Fibroblast of upper back skin (primary cell): Measurements from ENCODE around the gene RAB34.

Source experiments
- DNase-seq: peaks from one replicate; pipeline ENCODE4 v3.0.0-alpha.2; 2013

The RAB34 gene

DNA sequence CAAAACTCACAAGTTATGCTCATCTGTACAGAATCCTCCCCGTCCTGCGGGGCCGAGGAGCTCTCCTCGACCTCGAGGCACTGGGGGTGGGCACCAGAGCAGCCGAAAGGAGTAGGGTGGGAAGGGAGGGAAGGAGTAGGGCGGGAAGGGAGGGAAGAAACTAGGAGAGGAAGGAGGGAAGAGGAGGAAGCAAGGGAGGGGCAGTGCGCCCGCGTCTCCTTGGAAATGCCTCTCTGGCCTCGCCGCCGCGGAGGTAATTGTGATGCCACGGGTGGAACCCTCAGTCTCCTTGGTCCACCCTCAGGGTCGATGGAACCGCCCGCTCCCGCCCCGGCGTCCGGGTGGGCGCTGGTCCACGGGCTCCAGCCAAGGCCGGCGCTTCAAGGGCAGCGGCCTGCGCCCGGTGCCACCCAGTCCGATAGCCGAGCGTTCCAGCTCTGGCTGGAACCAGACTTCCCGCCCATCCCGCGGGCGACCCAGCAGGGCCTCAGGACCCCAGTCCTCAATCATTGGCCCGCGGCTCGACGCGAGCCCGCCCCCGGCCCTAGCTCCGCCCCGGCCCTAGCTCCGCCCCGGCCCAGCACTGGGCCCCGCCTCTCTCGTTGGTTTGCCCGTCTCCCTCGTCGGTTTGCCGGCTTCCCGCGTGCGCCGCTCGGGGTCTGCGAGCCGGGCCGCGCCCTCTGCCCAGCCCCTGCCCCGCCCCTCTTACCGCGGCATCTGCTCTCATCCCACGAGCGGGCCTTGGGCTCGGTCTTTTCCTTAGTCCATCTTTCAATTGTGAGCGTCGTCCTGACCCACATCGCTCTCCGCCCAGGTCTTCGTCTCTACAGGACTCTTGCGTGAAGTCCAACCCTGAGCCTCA is 6.6 kb downstream of the RAB34 start:
- peak; percentile 89 for DNase-seq

DNA sequence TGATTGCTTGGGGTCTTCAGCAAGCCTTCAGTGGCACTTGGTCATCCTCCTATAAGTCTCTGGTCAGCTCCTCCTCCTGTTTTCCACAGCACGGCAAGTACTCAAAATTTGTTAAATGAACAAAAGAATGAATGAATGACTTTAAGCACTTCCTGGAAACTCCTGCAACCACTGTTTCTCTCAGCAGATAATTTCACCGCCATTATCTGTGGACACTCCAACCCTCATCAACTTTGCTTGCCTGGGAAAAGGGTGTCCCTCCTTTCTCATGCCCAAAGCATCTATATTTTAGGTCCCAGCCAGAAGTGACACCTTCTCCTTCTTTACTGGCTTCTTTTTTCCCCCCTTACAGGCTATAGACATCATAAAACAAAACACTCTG is 10.3 kb downstream of the RAB34 start:
- DNase-seq = no peak

DNA sequence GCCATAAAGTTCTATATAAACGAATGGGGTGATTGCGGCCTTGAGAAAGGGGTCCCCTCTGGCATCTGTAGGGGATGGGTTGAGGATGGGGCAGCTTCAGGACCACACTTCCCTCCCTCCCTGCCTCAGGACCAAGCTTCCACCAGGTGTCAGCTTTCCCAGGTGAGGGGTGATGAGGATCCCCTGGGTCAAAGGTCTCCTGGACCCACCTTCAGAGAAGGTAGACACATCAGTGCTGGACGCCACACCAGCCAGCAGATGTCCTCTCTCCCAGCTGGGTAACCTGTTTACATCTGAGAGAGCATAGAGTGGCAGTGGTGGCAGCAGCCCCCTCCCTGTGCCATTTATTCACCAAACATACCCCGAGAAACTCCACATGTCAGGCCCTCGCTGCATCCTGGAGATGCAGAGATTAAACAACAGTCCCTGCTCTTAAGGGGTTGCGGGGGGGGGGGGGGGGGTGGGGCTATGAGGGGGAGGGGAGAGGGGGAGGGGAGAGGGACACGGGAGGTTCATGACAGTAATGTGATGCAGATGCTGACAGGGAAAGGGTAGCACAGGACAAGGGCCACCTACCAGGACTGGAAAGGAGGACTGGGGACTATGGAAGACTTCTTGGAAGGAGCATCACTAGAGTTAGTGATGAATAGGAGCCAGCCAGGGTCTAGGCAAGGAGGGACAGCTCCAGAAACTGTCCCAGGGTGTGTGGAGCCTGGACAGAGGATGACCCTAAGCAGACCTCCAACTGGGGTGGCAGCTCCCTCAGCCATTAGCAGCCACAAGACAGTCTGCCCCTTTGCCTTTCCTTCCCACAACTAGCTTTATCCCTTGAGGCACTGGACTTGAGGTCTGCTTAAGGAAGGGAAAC is 11.0 kb downstream of the RAB34 start:
- DNase-seq = no peak

DNA sequence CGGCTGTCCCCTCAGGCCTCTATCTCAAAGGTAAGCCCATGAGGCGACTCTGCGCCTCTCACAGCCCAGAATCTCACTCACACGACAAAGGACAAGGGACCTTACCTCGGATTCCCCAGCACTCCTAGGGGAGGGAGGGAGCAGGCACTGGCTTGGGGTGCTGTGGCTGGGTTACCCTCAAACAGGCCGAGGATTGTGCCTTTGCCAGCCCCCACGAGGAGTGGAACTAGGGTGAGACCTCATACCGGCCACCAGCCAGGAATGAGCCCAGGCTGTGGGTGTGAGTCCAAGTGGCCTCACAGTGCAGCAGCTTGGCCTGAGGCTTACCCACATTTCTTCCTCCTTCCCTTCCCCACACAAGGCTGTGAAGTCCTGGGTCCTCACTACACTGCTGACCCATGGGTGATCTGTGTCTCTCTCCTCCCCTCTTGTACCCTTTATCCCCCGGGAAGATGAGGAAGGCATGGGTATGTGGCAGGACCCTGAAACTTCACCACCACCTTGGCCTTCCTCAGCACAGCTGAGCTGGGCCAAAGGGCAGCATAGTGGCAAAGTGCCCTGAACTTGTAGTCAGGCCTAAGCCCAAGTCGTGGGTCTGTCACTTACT is 11.8 kb downstream of the RAB34 start:
- DNase-seq = no peak

DNA sequence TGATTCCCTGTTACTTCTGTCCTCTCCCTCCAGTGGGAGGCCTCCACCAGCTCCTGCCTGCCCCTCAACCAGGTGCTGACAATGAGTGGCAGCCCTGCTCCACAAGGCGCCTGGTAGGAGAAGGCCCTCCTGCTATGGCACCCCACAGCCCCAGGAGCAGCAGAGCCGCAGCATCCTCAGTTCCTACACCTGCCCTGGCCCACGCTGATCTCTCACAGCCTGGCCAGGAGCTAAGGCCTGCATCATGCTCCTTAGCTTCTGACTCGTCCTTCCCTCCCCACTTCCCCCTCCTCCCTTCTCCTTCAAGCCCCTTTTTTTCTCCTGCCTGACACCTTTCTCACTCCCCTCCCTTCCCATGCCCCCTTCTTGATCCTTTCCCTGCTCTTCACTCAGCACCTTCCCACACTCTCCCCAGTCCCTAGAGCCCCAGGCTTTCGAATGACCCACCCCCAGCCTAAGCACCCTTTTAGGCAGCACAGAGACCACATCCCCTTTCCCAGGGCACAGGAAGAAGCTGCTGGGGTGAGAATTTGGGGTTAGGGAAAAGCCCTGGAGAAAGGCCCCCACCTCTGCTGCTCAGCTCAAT is 12.5 kb downstream of the RAB34 start:
- no peak for DNase-seq

DNA sequence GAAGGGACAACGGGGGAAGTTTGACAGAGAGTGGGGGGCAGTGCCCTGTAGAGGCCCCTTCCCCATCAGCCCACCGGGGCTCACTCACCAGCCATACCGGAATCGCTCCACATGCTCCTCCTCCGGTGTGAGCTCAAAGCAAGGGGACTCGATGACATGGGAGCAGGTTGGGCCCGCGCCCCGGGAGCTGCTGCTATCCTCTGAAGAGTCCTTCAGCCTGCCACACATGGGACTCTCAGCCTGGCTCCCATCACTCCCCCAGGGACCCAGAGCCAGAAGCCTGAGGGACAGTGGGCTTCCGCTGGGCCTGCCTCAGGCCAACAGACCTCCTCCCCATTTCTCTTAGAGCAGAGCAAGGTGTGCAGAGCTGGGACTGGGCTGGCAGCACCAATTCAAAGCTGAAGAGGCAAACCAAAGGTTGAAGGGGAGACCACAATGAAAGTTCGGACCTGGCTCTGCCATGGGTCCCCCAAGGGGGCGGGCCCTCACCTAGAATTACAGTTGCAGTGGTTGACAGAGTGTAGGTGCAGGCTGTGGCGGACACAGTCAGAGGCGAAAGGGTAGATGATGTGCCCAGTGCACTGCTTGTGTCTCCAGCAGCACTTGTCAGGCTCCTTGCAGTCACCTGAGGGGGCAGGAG is 13.3 kb downstream of the RAB34 start:
- no peak for DNase-seq

DNA sequence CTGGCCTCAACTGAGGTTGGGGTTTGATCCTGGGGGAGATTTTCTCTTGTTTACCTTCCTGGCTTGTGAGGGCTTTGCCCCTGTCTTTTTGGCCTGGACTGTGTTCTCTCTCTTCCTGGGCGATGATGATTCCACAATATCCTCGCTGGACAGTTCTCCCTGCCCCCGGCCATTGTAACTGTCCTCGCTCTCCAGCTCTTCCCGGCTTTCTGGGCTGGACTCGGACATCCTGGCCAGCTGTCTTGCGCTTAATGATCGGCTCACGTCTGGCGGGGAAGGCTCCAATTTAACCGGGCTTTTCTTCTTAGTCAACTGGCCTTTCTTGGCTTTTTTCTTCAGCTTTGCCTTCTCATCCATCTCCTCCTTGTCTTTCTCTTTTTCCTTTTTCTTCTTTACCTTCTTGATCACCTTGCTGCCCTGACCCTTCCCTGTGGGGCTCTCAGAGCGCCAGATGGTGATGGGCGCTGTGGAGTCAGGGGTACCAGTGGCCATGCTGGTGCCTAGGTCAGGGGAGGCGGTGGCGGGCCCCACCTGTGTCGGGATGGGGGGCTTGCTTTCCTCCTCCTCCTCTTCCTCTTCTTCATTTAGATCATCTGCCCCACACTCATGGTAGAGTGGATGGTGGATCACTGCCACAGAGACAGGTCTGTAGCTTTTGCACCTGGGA is 14.0 kb downstream of the RAB34 start:
- DNase-seq = no peak

DNA sequence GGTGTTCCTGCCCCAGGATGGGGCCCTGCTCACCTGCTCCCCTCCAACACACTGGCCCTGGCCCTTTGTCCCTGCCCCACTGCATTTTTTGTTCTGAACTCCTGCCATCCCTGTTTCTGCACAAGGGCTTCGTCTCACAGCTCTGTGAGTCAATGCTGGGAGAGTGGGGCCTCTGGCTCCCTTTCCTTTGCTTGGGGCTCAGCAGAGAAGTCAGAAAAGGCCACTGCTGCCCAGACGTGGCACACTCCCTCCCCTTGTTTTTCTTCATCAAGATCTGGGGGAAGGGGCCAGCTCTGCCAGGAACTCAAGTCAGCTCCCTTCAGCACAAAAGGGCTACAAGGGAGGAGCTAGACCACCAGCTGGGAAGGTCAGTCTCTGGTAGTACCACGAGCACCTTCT is 14.9 kb downstream of the RAB34 start:
- no peak for DNase-seq

DNA sequence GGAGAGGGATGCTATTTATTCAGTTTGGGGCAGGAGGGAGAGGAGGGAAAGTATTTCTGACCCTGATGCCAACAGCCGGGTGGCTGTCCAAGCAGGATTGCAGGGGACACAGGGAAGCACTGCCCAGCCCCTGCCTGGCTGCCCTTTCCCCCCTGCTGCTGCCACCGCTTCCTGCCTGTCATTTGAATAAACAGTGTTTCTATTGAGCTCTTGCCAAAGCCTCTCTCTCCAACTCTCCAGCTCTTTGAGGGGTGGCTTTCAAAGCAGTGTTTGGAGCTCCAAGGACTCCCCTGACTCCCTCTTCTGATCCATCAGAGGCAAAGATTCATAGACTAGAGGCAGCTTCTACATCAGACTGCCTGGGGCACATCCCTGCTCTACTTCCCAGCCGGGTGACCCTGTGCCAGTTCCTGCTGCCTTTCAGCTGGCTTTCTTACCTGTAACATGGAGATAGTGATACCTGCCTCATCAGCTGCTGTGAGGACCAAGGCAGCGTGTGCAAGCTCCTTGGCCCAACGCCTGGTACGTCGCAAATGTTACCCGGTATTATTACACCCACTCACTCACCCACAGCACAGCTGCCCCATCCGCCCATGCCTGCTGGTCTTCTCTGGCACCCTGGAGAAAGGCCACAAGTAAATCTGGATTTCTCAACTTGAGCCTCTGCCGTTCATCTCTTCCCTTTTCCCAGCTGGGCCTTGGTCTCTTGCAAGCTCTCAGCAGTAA is 15.5 kb downstream of the RAB34 start:
- DNase-seq = no peak

DNA sequence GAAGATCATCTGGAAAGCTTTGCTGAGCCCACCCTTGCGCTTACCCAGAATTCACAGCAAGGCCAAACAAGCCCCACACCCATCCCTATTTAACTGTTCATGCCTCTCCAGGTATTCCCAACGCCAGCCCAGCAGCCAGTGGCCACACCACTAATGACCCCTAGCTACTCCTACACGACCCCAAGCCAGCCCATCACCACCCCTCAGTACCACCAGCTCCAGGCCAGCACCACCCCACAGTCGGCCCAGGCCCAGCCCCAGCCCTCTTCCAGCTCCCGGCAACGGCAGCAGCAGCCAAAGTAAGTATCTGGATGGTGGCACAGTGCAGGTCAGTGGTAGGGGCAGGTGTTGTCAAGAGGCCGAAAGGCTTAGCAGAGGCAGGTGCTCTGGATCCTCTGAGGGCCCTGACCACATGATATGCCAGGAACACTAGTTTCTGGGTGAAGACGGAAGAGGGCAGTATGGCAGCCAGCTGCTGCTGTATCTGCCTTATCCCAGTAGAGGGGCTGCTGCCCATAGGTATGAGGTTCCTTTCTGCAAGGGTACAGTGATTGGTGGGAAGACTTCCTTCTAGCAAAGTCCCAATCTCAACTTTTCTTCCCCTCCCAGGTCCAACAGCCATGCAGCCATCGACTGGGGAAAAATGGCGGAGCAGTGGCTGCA is 16.7 kb downstream of the RAB34 start:
- no peak for DNase-seq

DNA sequence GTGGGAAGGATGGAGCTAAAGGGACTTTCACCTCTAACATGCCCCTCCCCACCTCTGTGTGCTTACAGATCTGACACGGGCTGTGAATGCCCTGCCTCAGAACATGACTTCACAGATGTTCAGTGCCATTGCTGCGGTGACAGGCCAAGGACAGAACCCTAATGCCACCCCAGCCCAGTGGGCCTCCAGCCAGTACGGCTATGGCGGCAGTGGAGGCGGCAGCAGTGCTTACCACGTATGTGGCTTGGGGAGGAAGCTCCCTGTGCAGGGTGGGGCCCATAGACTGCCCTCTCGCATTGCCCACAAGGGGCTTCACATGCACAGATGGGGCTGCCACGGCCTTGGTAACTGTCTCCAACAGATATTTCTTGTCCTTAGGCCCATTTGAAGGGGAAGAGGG is 17.4 kb downstream of the RAB34 start:
- DNase-seq = no peak

DNA sequence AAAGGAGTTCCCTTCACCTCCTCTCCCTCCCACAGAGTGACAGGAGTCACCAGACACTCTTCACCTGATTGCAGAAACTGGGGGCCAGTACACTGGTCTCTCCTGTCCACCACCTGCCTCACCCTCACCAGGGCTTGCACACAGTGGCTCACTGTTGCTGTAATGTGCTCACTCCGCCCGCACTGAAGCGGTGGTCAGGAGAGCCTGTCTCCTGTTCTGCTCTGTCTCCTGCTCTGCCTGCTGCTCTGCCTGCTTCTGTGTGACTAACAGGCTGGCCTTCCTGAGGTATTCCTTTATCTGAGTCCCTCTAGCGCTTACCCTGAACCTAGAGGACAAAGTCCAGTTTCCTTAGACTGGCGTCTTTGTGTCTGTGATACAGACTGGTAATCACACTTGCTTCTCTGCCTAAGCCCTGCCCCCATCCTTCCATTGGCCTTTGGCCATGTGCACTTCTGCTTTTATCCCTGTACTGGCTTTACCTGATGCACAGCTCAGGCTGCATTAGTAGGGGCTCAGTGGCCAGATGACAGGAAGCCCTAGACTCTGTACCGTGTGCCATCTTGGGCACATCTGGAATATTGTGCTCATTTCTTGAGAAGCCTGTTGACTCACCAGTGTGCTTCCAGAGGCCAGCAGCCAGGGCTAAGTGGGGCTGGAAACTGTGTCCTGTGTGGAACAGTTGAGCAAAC is 19.3 kb downstream of the RAB34 start:
- DNase-seq = no peak

DNA sequence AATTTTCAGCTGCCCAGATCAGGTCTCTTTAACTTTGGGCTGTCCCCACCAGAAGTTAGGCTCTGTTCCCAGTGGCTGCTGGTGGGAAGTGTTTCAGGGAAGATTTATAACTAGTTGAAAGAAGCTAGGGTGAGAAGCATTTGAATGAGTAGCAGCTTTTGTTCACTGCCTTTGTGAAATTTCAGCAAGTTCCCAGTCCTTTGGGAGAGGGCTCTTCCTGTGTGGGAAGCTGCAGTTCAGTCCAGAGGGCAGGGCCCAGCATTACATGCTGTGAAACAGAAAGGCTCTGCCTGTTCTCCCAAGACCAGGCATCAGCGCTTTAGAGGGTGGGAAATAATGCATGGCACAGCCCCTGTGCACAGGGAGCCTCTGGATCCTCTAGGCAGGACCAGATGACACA is 23.8 kb downstream of the RAB34 start:
- no peak for DNase-seq

DNA sequence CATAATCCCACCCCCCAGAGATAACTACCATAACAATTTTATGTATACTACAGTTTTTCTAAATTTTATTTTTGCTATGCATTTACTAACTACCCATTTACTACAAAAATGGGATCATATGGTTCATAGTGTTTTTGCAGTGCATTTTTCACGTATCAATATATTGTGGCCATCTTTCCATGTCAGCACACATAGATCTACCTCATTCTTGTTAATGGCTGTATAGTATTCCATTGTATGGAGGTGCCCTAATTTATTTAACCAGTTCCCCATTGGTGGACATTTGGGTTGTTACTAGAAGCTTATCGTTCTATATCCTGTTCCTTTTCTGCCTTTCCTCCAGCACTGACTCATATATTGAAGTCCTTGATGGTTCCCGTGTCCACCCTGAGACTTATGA is 28.7 kb downstream of the RAB34 start:
- DNase-seq = no peak

DNA sequence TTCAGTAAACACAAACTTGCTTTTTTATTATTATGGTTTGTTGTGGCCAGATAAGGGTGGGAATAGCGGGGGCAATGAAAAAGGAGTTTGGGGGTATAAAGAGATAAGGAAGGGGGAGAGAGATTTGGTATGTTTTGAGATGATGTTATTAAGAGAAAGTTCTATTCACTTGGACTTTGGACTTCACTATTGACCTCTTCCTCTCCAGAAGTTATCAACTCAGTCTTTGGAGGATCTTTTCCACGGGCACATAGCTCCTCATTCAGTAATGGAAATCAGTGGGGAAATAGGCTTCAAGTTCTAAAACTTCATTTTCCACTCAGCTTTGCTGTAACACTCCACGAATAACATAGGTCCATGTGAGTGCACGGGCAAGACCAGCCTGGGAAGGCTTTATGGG is 29.2 kb downstream of the RAB34 start:
- no peak for DNase-seq

DNA sequence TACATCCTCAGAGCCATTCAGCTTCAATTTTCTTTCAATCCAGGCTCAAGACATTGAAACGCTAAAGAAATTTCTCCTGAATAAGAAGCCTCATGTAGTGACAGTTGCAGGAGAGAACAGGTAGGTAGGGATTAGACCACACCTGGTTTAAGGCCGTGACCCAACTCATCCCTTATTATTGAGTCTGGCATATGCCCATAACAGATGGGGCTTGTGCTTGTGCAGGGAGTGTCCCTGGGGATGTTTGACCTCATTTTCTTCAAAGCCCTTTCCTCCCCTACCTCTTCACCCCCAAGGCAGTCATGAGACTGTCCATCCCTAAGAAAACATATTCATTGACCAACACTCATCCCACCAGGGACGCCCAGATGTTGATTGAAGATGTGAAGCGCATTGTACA is 31.4 kb downstream of the RAB34 start:
- DNase-seq = no peak

DNA sequence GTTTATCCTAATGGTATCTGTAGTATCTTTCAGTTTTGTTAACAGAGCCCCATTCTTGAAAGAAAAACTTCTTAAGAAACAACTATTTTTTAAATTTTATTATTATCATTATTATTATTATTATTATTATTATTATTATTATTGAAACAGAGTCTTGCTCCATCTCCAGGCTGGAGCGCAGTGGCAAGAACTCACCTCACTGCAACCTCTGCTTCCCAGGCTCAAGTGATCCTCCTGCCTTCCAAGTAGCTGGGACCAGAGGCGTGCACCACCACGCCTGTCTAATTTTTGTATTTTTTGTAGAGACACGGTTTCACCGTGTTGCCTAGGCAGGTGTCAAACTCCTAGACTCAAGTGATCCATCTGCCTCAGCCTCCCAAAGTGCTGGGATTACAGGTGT is 32.3 kb downstream of the RAB34 start:
- no peak for DNase-seq

DNA sequence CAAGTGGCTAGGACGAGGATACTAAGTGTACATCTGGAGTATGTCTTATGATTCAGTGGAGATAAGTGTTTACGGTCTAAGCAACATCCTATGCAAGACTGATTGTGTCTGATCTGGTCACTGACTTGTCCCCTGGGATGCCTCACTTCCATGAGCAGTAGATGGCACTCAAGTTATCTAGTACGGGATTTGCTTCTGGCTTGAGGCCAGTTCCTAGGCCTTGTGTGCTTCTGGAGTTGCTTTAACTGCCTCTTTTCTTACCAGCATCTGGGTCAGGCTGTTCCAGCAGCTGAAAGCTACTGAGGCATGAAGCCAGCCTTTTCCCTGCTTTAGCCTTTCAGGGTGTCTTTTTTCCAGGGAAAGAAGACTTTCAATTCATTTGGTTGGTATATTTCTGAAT is 32.7 kb downstream of the RAB34 start:
- peak; percentile 33 for DNase-seq

DNA sequence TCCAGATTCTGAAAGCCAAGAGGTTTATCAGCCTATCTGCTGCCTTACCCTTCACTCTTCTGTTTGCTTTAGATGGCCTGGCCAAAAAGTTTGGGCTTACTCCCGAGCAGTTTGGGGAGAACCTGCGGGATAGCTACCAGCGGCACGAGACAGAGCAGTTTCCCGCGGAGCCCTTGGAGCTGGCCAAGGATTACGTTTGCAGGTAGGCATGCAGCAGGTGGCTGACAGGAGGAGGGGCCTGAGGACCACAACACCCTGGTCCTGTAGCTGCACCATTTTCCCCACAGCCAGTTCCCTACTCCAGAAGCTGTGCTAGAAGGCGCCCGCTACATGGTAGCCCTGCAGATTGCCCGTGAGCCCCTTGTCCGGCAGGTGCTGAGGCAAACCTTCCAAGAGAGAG is 35.0 kb downstream of the RAB34 start:
- DNase-seq = no peak

DNA sequence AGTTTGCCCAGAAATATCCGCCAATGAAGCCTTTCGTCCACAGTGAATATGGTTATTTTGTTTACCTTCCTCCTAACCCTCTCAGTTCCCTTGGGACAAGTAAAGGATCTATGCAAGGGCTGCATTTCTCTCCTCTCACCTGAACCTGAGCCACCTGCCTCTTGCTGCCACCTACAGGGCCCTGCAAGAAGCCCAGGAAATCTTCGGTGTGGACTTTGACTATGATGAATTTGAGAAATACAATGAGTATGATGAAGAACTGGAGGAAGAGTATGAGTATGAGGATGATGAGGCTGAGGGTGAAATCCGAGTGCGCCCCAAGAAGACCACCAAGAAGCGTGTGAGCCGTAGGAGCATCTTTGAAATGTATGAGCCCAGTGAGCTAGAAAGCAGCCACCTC is 41.7 kb downstream of the RAB34 start:
- DNase-seq = no peak
